Measurements from ENCODE around the gene NMBR. TPM values are rescaled to one million over a fixed set of nuclear protein-coding genes. Genes with fewer than 3 reads are reported as not detected.

NMBR gene
- total RNA-seq, 1 experiment from 2014 or later = not detected

DNA sequence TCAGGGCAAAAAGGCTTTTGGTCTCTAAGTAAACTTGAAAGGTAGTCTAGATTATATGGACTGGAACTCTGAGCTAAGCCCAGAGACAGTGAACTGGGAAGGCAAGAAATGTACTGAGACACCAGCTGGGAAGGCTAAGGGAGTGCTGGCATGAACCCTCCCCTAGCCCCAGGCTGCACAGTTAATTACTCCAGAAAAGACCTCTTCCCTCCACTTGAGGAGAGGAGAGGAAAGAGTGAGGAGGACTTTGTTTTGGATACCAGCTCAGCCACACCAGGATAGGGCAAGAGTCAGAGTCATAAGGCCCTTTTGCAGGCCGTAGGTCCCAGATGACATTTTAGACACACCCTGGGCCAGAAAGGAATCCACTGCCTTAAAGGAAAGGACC, 98.3 kb downstream of the NMBR start:
- Histone ChIP-seq H3K9me2 (ENCODE audit: insufficient read depth) (no peaks in the 10 kb centered on the region), H3K4me1 (ENCODE audit: control insufficient read depth in 1 of 2, insufficient read depth in 2 of 2, low read length in 2 of 2) (no peaks in the 10 kb centered on the region), H3K27ac (ENCODE audit: low read depth, low read length) (no peak overlapping the region), H3K9me3 (ENCODE audit: control insufficient read depth in 1 of 2, insufficient read depth in 1 of 2, low read depth in 1 of 2, low read length in 2 of 2) (0 out of 4 replicates have a peak, but pooled peaks cover 0 to 5% of the 10 kb centered on the region in 2 experiments), H3K79me2 (ENCODE audit: insufficient read depth, low read length) (no peaks in the 10 kb centered on the region), H3K27me3 (ENCODE audit: insufficient read depth, low read length) (no peaks in the 10 kb centered on the region), H3K4me3 (replicated peaks in 1 of 2; ENCODE audit: low read depth in 1 of 2, low read length in 2 of 2) (no peak overlapping the region), H3K36me3 (ENCODE audit: control insufficient read depth in 1 of 2, insufficient read depth in 2 of 2, low read length in 2 of 2) (no peaks in the 10 kb centered on the region), H4K20me1 (ENCODE audit: insufficient read depth) (no peaks in the 10 kb centered on the region), H3K4me2 (ENCODE audit: low read length) (no peak overlapping the region), H3K9ac (ENCODE audit: low read length) (no peak overlapping the region), H2AFZ (ENCODE audit: low read depth, low read length, poor library complexity, severe bottlenecking) (no peak overlapping the region)
- intact Hi-C loops (cut with micrococcal nuclease) = no loop called here
- ATAC-seq (no peak), DNase-seq (ENCODE audit: low read depth, low spot score) (no peak)
- TF ChIP-seq, protein P1, sequence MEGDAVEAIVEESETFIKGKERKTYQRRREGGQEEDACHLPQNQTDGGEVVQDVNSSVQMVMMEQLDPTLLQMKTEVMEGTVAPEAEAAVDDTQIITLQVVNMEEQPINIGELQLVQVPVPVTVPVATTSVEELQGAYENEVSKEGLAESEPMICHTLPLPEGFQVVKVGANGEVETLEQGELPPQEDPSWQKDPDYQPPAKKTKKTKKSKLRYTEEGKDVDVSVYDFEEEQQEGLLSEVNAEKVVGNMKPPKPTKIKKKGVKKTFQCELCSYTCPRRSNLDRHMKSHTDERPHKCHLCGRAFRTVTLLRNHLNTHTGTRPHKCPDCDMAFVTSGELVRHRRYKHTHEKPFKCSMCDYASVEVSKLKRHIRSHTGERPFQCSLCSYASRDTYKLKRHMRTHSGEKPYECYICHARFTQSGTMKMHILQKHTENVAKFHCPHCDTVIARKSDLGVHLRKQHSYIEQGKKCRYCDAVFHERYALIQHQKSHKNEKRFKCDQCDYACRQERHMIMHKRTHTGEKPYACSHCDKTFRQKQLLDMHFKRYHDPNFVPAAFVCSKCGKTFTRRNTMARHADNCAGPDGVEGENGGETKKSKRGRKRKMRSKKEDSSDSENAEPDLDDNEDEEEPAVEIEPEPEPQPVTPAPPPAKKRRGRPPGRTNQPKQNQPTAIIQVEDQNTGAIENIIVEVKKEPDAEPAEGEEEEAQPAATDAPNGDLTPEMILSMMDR (IDR thresholded peaks at IDR 0.05 in 2 of 3, conservative IDR thresholded peaks at IDR 0.05 in 1 of 3; ENCODE audit: borderline replicate concordance in 1 of 3, insufficient read depth in 1 of 3, low read depth in 2 of 3, low read length in 2 of 3) = no peak
- TF ChIP-seq JUND (IDR thresholded peaks at IDR 0.05) (no peak), EZH2phosphoT487 (IDR thresholded peaks at IDR 0.05; ENCODE audit: borderline replicate concordance) (no peak), SIN3A (IDR thresholded peaks at IDR 0.05; ENCODE audit: low read depth) (no peak), POLR2A (IDR thresholded peaks at IDR 0.05; ENCODE audit: borderline replicate concordance, extremely low read depth, insufficient read depth, insufficient read length) (no peak), SRF (IDR thresholded peaks at IDR 0.05; ENCODE audit: low read depth) (no peak)
- TF ChIP-seq, protein P2, sequence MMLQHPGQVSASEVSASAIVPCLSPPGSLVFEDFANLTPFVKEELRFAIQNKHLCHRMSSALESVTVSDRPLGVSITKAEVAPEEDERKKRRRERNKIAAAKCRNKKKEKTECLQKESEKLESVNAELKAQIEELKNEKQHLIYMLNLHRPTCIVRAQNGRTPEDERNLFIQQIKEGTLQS (IDR thresholded peaks at IDR 0.05) = no peak
- ChIA-PET RAD21 (ENCODE audit: low non-redundant PET in 1 of 2, low total read pairs in 2 of 2, uncharacterized antibody in 2 of 2, unreplicated experiment in 2 of 2) (no interaction called here), CTCF (no interaction called here), POLR2A (no interaction called here)
- BruUV-seq (replicated peaks) = no TSS peak

DNA sequence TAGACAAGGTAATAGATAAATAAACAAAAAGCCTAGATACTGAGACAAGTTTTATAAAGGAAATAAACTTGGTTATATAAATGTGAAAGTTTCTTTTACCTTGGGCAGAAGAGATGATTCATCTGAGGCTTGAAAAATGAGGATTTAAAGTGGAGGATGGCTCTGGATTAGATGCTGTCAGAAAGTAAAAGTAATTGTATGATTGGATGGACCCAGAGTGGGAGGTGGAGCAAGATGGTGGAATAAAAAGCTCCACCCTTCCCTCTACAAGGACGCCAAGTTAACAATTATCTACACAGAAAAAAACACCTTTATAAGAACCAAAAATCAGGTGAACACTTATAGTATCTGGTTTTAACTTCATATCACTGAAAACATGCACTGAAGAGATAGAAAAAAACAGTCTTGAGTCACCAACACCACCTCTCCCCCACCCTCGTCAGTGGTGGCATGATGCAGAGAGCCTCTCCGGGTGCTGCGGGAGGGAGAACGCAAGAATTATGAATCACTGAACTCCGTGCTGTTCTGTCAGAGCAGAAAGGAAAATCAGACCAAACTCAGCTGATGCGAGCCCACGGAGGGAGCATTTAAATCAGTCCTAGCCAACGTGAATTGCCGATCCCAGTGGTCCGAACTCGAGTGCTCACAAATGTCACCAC, 98.9 kb downstream of the NMBR start:
- 0 out of 4 replicates have a peak, but pooled peaks cover 0 to 5% of the 10 kb centered on the region in 2 experiments for H3K9me3 ChIP-seq (ENCODE audit: control insufficient read depth in 1 of 2, insufficient read depth in 1 of 2, low read depth in 1 of 2, low read length in 2 of 2)
- no peaks in the 10 kb centered on the region for H3K79me2 ChIP-seq (ENCODE audit: insufficient read depth, low read length)
- no peak overlapping the region for H3K27ac ChIP-seq (ENCODE audit: low read depth, low read length)
- ChIA-PET POLR2A (no interaction called here), RAD21 (ENCODE audit: low non-redundant PET in 1 of 2, low total read pairs in 2 of 2, uncharacterized antibody in 2 of 2, unreplicated experiment in 2 of 2) (no interaction called here), CTCF (no interaction called here)
- H3K36me3 ChIP-seq (ENCODE audit: control insufficient read depth in 1 of 2, insufficient read depth in 2 of 2, low read length in 2 of 2) = no peaks in the 10 kb centered on the region
- DNase-seq (ENCODE audit: low read depth, low spot score) (no peak), ATAC-seq (no peak)
- no peaks in the 10 kb centered on the region for H3K4me1 ChIP-seq (ENCODE audit: control insufficient read depth in 1 of 2, insufficient read depth in 2 of 2, low read length in 2 of 2)
- H3K4me2 ChIP-seq (ENCODE audit: low read length) = no peak overlapping the region
- H3K4me3 ChIP-seq (replicated peaks in 1 of 2; ENCODE audit: low read depth in 1 of 2, low read length in 2 of 2) = no peak overlapping the region
- BruUV-seq (replicated peaks) = no TSS peak
- intact Hi-C loops (cut with micrococcal nuclease) = no loop called here
- H3K27me3 ChIP-seq (ENCODE audit: insufficient read depth, low read length) = no peaks in the 10 kb centered on the region
- H4K20me1 ChIP-seq (ENCODE audit: insufficient read depth) = no peaks in the 10 kb centered on the region
- no peak overlapping the region for H2AFZ ChIP-seq (ENCODE audit: low read depth, low read length, poor library complexity, severe bottlenecking)
- no peaks in the 10 kb centered on the region for H3K9me2 ChIP-seq (ENCODE audit: insufficient read depth)
- no peak overlapping the region for H3K9ac ChIP-seq (ENCODE audit: low read length)
- TF ChIP-seq POLR2AphosphoS5 (IDR thresholded peaks at IDR 0.05; ENCODE audit: low read depth, low read length) (no peak), EZH2 (IDR thresholded peaks at IDR 0.05) (no peak), SP1 (IDR thresholded peaks at IDR 0.05; ENCODE audit: low read depth) (no peak), EGR1 (IDR thresholded peaks at IDR 0.05; ENCODE audit: low read depth) (no peak), EZH2phosphoT487 (IDR thresholded peaks at IDR 0.05; ENCODE audit: borderline replicate concordance) (no peak), CEBPB (IDR thresholded peaks at IDR 0.05; ENCODE audit: low read depth) (no peak), SRF (IDR thresholded peaks at IDR 0.05; ENCODE audit: low read depth) (no peak), SIN3A (IDR thresholded peaks at IDR 0.05; ENCODE audit: low read depth) (no peak)
- TF ChIP-seq, protein P3, sequence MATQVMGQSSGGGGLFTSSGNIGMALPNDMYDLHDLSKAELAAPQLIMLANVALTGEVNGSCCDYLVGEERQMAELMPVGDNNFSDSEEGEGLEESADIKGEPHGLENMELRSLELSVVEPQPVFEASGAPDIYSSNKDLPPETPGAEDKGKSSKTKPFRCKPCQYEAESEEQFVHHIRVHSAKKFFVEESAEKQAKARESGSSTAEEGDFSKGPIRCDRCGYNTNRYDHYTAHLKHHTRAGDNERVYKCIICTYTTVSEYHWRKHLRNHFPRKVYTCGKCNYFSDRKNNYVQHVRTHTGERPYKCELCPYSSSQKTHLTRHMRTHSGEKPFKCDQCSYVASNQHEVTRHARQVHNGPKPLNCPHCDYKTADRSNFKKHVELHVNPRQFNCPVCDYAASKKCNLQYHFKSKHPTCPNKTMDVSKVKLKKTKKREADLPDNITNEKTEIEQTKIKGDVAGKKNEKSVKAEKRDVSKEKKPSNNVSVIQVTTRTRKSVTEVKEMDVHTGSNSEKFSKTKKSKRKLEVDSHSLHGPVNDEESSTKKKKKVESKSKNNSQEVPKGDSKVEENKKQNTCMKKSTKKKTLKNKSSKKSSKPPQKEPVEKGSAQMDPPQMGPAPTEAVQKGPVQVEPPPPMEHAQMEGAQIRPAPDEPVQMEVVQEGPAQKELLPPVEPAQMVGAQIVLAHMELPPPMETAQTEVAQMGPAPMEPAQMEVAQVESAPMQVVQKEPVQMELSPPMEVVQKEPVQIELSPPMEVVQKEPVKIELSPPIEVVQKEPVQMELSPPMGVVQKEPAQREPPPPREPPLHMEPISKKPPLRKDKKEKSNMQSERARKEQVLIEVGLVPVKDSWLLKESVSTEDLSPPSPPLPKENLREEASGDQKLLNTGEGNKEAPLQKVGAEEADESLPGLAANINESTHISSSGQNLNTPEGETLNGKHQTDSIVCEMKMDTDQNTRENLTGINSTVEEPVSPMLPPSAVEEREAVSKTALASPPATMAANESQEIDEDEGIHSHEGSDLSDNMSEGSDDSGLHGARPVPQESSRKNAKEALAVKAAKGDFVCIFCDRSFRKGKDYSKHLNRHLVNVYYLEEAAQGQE (IDR thresholded peaks at IDR 0.05; ENCODE audit: low read depth) = no peak

Data from HCT116 (cell line).